HCT116 (cell line): Measurements from ENCODE around the gene FBXL19. TPM values are rescaled to one million over a fixed set of nuclear protein-coding genes. Genes with fewer than 3 reads are reported as not detected.
A peak's percentile ranks its signal among the peaks of the same experiment; 100 is the strongest.

Source experiments
- ATAC-seq: fragments of 200-7000 bp; cut with Tn5 transposase; 2 replicates; pipeline ENCODE4 v1.9.1; 2020; ENCODE audit warnings: mild to moderate bottlenecking, moderate library complexity
- BruUV-seq: library from RNA; stranded (reverse); fragments of 400-500 nt; replicated peaks from 2 replicates; lab custom pipeline; 2021; lab: Mats Ljungman, UMichigan
- CTCF ChIA-PET: fragments of 300-600 bp; sonication (Branson Sonifier 250); formaldehyde crosslinking; loops from one replicate; lab custom pipeline; 2021; ENCODE audit warnings: antibody characterized with exemption; lab: Charles Lee
- POLR2A ChIA-PET: fragments of 300-600, 350-600 bp; sonication (Branson Sonifier 250); formaldehyde crosslinking; loops from one replicate; lab custom pipeline; 2021; ENCODE audit warnings: antibody characterized with exemption; lab: Charles Lee
- RAD21 ChIA-PET, 2 experiments: fragments of 300-600 bp; sonication (Branson Sonifier 250); formaldehyde crosslinking; loops; one replicate each; lab custom pipeline; 2023; ENCODE audit warnings: low total read pairs in 2 of 2; ENCODE audit not compliant: uncharacterized antibody in 2 of 2, unreplicated experiment in 2 of 2, low non-redundant PET in 1 of 2; lab: Charles Lee
- DNase-seq: peaks from one replicate; pipeline ENCODE4 v3.0.0-alpha.2; 2010; ENCODE audit warnings: low read depth, low spot score
- H2AFZ ChIP-seq: fragments of 200-600 bp; shearing (Covaris generic), sonication (generic); 2 replicates; pipeline ENCODE4 v1.6.1; 2017; ENCODE audit warnings: low read depth, mixed run types, mixed read lengths, antibody characterized with exemption, low read length; ENCODE audit not compliant: poor library complexity, severe bottlenecking
- H3K27ac ChIP-seq: 2 replicates; pipeline ENCODE4 v1.5.1; 2012; ENCODE audit warnings: low read depth, low read length
- H3K27me3 ChIP-seq: fragments of 200-600 bp; sonication (generic); 2 replicates; pipeline ENCODE4 v1.6.1; 2016; ENCODE audit warnings: mixed run types, low read length, mixed read lengths; ENCODE audit not compliant: insufficient read depth
- H3K36me3 ChIP-seq, 2 experiments: fragments of 200-500 bp in 1 of 2; fragments of 200-600 bp in 1 of 2; sonication (Bioruptor generic) in 1 of 2; sonication (generic) in 1 of 2; 2 replicates each; pipeline versions ENCODE4 v1.5.1 to v1.6.1; 2014 to 2016; ENCODE audit warnings: low read length in 2 of 2, inconsistent platforms in 1 of 2, mixed read lengths in 1 of 2, mixed run types in 1 of 2; ENCODE audit not compliant: insufficient read depth in 2 of 2, control insufficient read depth in 1 of 2
- H3K4me1 ChIP-seq, 2 experiments: fragments of 200-600 bp in 1 of 2; sonication (generic) in 1 of 2; 2 replicates each; pipeline versions ENCODE4 v1.5.1 to v1.6.1; 2012 to 2017; ENCODE audit warnings: low read length in 2 of 2, inconsistent platforms in 1 of 2, mild to moderate bottlenecking in 1 of 2, mixed read lengths in 1 of 2, mixed run types in 1 of 2, moderate library complexity in 1 of 2; ENCODE audit not compliant: insufficient read depth in 2 of 2, control insufficient read depth in 1 of 2
- H3K4me2 ChIP-seq: fragments of 200-600 bp; sonication (generic); 2 replicates; pipeline ENCODE4 v1.6.1; 2017; ENCODE audit warnings: mixed run types, low read length, mixed read lengths
- H3K4me3 ChIP-seq, 2 experiments: fragments of 200-600 bp in 1 of 2; sonication (generic) in 1 of 2; replicated peaks in 1 of 2; 2 replicates each; pipeline ENCODE4 v1.5.1; 2011 to 2016; ENCODE audit warnings: low read length in 2 of 2, control low read depth in 1 of 2, low read depth in 1 of 2, mild to moderate bottlenecking in 1 of 2, mixed read lengths in 1 of 2, mixed run types in 1 of 2
- H3K79me2 ChIP-seq: fragments of 200-600 bp; sonication (generic); 2 replicates; pipeline ENCODE4 v1.6.1; 2017; ENCODE audit warnings: mild to moderate bottlenecking, mixed run types, low read length, moderate library complexity, mixed read lengths; ENCODE audit not compliant: insufficient read depth
- H3K9ac ChIP-seq: fragments of 200-600 bp; sonication (generic); 2 replicates; pipeline ENCODE4 v1.6.1; 2016; ENCODE audit warnings: low read length, mixed read lengths
- H3K9me2 ChIP-seq: fragments of 200-600 bp; sonication (generic), shearing (Covaris generic); 2 replicates; pipeline ENCODE4 v1.6.1; 2017; ENCODE audit warnings: mixed run types, mild to moderate bottlenecking, moderate library complexity; ENCODE audit not compliant: insufficient read depth
- H3K9me3 ChIP-seq, 2 experiments: fragments of 200-500 bp in 1 of 2; fragments of 200-600 bp in 1 of 2; sonication (Bioruptor generic) in 1 of 2; sonication (generic) in 1 of 2; 2 replicates each; pipeline ENCODE4 v1.6.1; 2014 to 2017; ENCODE audit warnings: low read length in 2 of 2, mixed read lengths in 2 of 2, inconsistent platforms in 1 of 2, low read depth in 1 of 2, mild to moderate bottlenecking in 1 of 2, mixed run types in 1 of 2, moderate library complexity in 1 of 2; ENCODE audit not compliant: control insufficient read depth in 1 of 2, insufficient read depth in 1 of 2
- H4K20me1 ChIP-seq: fragments of 200-600 bp; sonication (generic), shearing (Covaris generic); 2 replicates; pipeline ENCODE4 v1.6.1; 2017; ENCODE audit warnings: mixed run types, mild to moderate bottlenecking, moderate library complexity; ENCODE audit not compliant: insufficient read depth
- CBX3 ChIP-seq: IDR thresholded peaks from 2 replicates; pipeline ENCODE4 v1.6.1; 2012; ENCODE audit warnings: low read depth
- CEBPB ChIP-seq: IDR thresholded peaks from 2 replicates; pipeline ENCODE4 v1.6.1; 2012; ENCODE audit warnings: low read depth
- ELF1 ChIP-seq: IDR thresholded peaks from 2 replicates; pipeline ENCODE4 v1.6.1; 2012; ENCODE audit warnings: low read depth, borderline replicate concordance
- EZH2phosphoT487 ChIP-seq: fragments of 200-600 bp; IDR thresholded peaks from 2 replicates; pipeline ENCODE4 v1.6.1; 2018; ENCODE audit warnings: antibody characterized with exemption, borderline replicate concordance
- FOSL1 ChIP-seq: IDR thresholded peaks from 2 replicates; pipeline ENCODE4 v1.6.1; 2012; ENCODE audit warnings: low read depth
- MAX ChIP-seq: IDR thresholded peaks from 2 replicates; pipeline ENCODE4 v1.6.1; 2012
- POLR2A ChIP-seq: IDR thresholded peaks from 2 replicates; pipeline ENCODE4 v1.7.0; 2011; ENCODE audit warnings: borderline replicate concordance; ENCODE audit not compliant: insufficient read depth, insufficient read length; ENCODE audit errors: extremely low read depth
- POLR2AphosphoS5 ChIP-seq: IDR thresholded peaks from 2 replicates; pipeline ENCODE4 v1.6.1; 2011; ENCODE audit warnings: mild to moderate bottlenecking, low read depth, low read length, moderate library complexity
- RAD21 ChIP-seq: IDR thresholded peaks from 2 replicates; pipeline ENCODE4 v1.6.1; 2012; ENCODE audit warnings: low read depth, mild to moderate bottlenecking
- SIN3A ChIP-seq: IDR thresholded peaks from 2 replicates; pipeline ENCODE4 v1.6.1; 2012; ENCODE audit warnings: low read depth
- SP1 ChIP-seq: IDR thresholded peaks from 2 replicates; pipeline ENCODE4 v1.6.1; 2012; ENCODE audit warnings: low read depth
- TCF7L2 ChIP-seq: IDR thresholded peaks from 2 replicates; pipeline ENCODE4 v1.7.0; 2011; ENCODE audit warnings: borderline replicate concordance, inconsistent platforms; ENCODE audit not compliant: insufficient read depth, insufficient read length; ENCODE audit errors: extremely low read depth
- ZBTB33 ChIP-seq: IDR thresholded peaks from 2 replicates; pipeline ENCODE4 v1.6.1; 2011; ENCODE audit warnings: mild to moderate bottlenecking, low read length, moderate library complexity; ENCODE audit not compliant: insufficient replicate concordance; ENCODE audit errors: extremely low read depth
- ZFX ChIP-seq: fragments of 450-650 bp; IDR thresholded peaks from 2 replicates; pipeline ENCODE4 v1.6.1; 2017
- intact Hi-C: fragments of 100-400 bp; cut with micrococcal nuclease; formaldehyde crosslinking; loops from 2 replicates; pipeline ENCODE4 v1.10.0; 2022
- total RNA-seq: library from RNA; stranded (reverse); gene quantifications from one replicate; pipeline ENCODE4 v1.2.1, GENCODE V29; 2021; ENCODE audit not compliant: unreplicated experiment
- TF ChIP-seq, protein P1 (sequence below), 3 experiments: fragments of 200-600 bp in 1 of 3; sonication (generic) in 1 of 3; IDR thresholded peaks in 2 of 3; conservative IDR thresholded peaks in 1 of 3; 2 replicates each; pipeline ENCODE4 v1.5.1; 2012 to 2017; ENCODE audit warnings: low read depth in 2 of 3, low read length in 2 of 3, antibody characterized with exemption in 1 of 3, borderline replicate concordance in 1 of 3, control low read depth in 1 of 3, mild to moderate bottlenecking in 1 of 3, mixed read lengths in 1 of 3, mixed run types in 1 of 3, moderate library complexity in 1 of 3; ENCODE audit not compliant: insufficient read depth in 1 of 3

FBXL19 gene
- total RNA-seq, 1 experiment from 2014 or later = 45.2 TPM

DNA sequence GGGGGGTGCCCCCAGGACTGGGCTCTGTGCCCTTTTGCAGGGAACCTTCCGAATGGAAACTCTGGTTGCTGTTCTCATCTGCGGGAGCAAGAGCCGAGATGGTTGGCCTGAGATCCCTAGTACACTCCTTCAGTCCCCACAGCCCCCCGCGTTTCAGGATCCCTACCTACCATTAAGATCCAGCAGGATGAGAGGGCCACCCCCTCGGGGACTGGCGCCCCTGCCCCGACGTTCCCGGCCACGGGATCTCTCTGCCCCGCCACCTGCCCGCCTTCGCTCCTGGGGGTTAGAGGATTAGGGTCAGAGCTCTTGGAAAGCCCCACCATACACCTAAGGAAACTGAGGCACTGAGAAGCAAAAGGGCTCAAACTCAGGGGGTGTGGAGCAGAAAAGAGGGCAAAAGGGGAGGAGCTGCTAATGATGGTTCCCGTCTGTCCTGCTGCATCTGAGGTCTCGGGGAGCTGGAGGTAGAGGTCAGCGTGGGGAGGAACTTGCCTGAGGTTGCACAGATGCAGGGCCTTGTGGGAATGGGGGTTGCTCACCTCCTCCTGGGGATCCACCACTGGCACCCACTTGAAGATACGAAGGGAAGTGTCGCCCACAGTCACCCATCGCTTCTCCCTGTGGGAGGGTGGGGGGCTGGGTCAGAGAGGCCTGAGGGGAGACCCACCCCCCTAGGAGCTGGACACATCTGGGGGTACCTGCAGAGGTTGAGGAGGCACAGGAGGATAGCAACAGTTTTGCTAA, 30.5 kb upstream of the FBXL19 start:
- ATAC-seq = no peak
- intact Hi-C loops = no loop called here
- H3K36me3 ChIP-seq = peaks cover 13 to 15% of the 10 kb centered on the region in 2 experiments; a peak in 3 of 4 replicates
- TF ChIP-seq POLR2AphosphoS5 = no peak
- TF ChIP-seq FOSL1 = no peak
- TF ChIP-seq MAX = no peak
- no peak for TF ChIP-seq RAD21
- no peak for TF ChIP-seq EZH2phosphoT487
- TF ChIP-seq ELF1 = no peak
- TF ChIP-seq, all 23 proteins: peak for 0
- ChIA-PET RAD21 (no interaction called here), CTCF (no interaction called here), POLR2A (interaction anchor here (0.6 to 0.7 kb wide), 2 partner anchors 48 to 370 kb away, joined by 3 read pairs; no protein-coding TSS in a partner anchor)
- Histone ChIP-seq H3K9me2 (no peaks in the 10 kb centered on the region), H3K27ac (peak overlapping the region; percentile 98), H4K20me1 (no peaks in the 10 kb centered on the region), H3K4me2 (peak overlapping the region; percentile 97), H3K27me3 (no peaks in the 10 kb centered on the region), H3K4me1 (peaks cover 25 to 48% of the 10 kb centered on the region in 2 experiments), H3K9ac (peak overlapping the region; percentile 90), H3K9me3 (no peaks in the 10 kb centered on the region), H2AFZ (no peak overlapping the region), H3K4me3 (peak overlapping the region; percentile 91 to 93), H3K79me2 (peaks cover 15% of the 10 kb centered on the region)
- no peak for DNase-seq
- TSS peak; percentile 35 for BruUV-seq

DNA sequence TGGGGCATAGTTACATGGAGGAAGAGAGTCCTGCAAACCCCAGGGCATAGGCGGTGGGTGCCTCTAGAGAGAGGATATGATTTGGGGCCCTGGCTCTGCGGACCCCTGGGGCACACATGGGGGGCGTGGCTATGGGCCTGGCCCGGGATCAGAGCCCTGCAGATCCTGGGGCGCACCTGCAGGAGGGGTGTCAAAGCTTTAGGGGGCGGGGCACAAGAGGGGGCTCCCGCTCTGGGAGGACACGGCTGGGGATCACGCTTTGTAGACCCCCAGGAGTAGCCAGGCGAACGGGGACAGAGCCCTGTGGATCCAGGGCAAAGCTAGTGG, 30.0 kb upstream of the FBXL19 start:
- Histone ChIP-seq H3K4me1 (peaks cover 25 to 48% of the 10 kb centered on the region in 2 experiments), H3K9ac (peak overlapping the region; percentile 90), H3K9me3 (no peaks in the 10 kb centered on the region), H3K79me2 (peaks cover 15% of the 10 kb centered on the region), H3K9me2 (no peaks in the 10 kb centered on the region), H2AFZ (no peak overlapping the region), H3K4me3 (peak overlapping the region; percentile 91 to 93), H4K20me1 (no peaks in the 10 kb centered on the region), H3K36me3 (peaks cover 13 to 15% of the 10 kb centered on the region in 2 experiments; a peak in 3 of 4 replicates), H3K27me3 (no peaks in the 10 kb centered on the region), H3K27ac (peak overlapping the region; percentile 98), H3K4me2 (peak overlapping the region; percentile 97)
- no TSS peak for BruUV-seq
- POLR2A ChIA-PET = interaction anchor here (0.6 to 0.7 kb wide), 2 partner anchors 48 to 370 kb away, joined by 3 read pairs; no protein-coding TSS in a partner anchor
- RAD21 ChIA-PET = no interaction called here
- CTCF ChIA-PET = no interaction called here
- intact Hi-C loops = no loop called here
- ATAC-seq (0 out of 2 replicates have a peak, but pooled peaks have one; percentile 2), DNase-seq (no peak)
- no peak for TF ChIP-seq TCF7L2
- TF ChIP-seq POLR2A = no peak
- no peak for TF ChIP-seq SP1
- TF ChIP-seq EZH2phosphoT487 = no peak
- no peak for TF ChIP-seq ZBTB33
- no peak for TF ChIP-seq ZFX
- TF ChIP-seq, protein P1, sequence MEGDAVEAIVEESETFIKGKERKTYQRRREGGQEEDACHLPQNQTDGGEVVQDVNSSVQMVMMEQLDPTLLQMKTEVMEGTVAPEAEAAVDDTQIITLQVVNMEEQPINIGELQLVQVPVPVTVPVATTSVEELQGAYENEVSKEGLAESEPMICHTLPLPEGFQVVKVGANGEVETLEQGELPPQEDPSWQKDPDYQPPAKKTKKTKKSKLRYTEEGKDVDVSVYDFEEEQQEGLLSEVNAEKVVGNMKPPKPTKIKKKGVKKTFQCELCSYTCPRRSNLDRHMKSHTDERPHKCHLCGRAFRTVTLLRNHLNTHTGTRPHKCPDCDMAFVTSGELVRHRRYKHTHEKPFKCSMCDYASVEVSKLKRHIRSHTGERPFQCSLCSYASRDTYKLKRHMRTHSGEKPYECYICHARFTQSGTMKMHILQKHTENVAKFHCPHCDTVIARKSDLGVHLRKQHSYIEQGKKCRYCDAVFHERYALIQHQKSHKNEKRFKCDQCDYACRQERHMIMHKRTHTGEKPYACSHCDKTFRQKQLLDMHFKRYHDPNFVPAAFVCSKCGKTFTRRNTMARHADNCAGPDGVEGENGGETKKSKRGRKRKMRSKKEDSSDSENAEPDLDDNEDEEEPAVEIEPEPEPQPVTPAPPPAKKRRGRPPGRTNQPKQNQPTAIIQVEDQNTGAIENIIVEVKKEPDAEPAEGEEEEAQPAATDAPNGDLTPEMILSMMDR (IDR thresholded peaks at IDR 0.05 in 2 of 3, conservative IDR thresholded peaks at IDR 0.05 in 1 of 3; ENCODE audit: borderline replicate concordance in 1 of 3, insufficient read depth in 1 of 3, low read depth in 2 of 3, low read length in 2 of 3) = no peak
- no peak for TF ChIP-seq CBX3
- TF ChIP-seq RAD21 = no peak
- no peak for TF ChIP-seq ELF1
- TF ChIP-seq CEBPB = no peak
- no peak for TF ChIP-seq SIN3A
- no peak for TF ChIP-seq POLR2AphosphoS5
- no peak for TF ChIP-seq FOSL1
